ENCODE results near the gene MAX.

GRCh38 chr14:65117769-65118745 is 15.7 kb upstream of the MAX start:
- TF ChIP-seq, protein P1, sequence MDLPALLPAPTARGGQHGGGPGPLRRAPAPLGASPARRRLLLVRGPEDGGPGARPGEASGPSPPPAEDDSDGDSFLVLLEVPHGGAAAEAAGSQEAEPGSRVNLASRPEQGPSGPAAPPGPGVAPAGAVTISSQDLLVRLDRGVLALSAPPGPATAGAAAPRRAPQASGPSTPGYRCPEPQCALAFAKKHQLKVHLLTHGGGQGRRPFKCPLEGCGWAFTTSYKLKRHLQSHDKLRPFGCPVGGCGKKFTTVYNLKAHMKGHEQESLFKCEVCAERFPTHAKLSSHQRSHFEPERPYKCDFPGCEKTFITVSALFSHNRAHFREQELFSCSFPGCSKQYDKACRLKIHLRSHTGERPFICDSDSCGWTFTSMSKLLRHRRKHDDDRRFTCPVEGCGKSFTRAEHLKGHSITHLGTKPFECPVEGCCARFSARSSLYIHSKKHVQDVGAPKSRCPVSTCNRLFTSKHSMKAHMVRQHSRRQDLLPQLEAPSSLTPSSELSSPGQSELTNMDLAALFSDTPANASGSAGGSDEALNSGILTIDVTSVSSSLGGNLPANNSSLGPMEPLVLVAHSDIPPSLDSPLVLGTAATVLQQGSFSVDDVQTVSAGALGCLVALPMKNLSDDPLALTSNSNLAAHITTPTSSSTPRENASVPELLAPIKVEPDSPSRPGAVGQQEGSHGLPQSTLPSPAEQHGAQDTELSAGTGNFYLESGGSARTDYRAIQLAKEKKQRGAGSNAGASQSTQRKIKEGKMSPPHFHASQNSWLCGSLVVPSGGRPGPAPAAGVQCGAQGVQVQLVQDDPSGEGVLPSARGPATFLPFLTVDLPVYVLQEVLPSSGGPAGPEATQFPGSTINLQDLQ (CRISPR knock-in tag; IDR thresholded peaks at IDR 0.05) = no peak
- TF ChIP-seq, protein P2, sequence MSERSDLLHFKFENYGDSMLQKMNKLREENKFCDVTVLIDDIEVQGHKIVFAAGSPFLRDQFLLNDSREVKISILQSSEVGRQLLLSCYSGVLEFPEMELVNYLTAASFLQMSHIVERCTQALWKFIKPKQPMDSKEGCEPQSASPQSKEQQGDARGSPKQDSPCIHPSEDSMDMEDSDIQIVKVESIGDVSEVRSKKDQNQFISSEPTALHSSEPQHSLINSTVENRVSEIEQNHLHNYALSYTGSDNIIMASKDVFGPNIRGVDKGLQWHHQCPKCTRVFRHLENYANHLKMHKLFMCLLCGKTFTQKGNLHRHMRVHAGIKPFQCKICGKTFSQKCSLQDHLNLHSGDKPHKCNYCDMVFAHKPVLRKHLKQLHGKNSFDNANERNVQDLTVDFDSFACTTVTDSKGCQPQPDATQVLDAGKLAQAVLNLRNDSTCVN (CRISPR knock-in tag; IDR thresholded peaks at IDR 0.05; ENCODE audit: borderline replicate concordance) = no peak
- TF ChIP-seq ZBTB38 (CRISPR knock-in tag; IDR thresholded peaks at IDR 0.05) = no peak

Measured in HepG2 (cell line).